ENCODE results near the gene GRIA3.

GRIA3 gene

DNA sequence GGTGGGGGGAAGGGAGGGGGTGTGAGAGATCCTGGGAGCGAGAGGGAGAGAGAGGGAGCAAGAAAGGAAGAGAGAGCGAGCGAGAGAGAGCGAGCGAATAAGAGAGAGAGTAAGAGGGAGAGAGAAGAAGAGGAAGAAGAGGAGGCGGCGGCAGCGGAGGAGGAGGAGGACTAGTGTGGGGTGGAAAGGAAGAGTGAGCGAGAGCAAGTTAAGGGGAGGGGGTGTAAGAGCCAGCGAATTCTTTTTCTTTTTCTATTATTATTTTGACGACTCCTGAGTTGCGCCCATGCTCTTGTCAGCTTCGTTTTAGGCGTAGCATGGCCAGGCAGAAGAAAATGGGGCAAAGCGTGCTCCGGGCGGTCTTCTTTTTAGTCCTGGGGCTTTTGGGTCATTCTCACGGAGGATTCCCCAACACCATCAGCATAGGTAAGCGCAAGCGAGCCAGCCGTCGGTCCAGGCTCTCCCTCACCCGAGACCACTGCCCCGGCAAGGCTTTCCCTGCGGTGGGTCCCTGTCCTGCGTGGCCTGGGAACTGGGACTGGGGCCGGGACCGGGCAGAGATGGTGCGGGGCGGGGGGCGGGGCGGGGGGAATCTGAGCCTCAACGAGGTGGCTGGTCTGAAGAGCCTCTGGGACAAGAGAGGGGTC is at the start of gene GRIA3:
Gene GRIA3 (plus strand): TSS at position 60 of the 647 bp plus-strand sequence. CDS start 258 bp downstream, at position 318.
- no peak for DNase-seq (ENCODE audit: low spot score)

DNA sequence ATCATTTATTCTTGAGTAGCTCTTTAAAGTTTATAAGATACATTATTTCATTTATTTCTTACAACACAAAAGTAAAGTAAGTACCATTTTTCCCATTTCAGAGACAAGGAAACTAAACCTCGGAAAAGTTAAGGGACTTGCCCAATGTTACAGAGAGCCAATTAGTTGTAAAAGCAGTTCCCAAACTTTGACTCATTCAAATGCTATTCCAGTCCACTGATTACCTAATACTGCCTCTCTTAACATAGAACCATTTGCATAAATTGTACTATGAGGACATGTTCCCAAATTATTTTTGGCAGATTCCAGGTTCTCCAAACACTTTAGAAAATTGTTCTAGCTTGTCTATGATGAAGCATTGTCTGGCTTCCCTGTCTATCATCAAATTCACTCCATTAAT is 45.6 kb upstream of the GRIA3 start:
- no peak for DNase-seq (ENCODE audit: low spot score)

DNA sequence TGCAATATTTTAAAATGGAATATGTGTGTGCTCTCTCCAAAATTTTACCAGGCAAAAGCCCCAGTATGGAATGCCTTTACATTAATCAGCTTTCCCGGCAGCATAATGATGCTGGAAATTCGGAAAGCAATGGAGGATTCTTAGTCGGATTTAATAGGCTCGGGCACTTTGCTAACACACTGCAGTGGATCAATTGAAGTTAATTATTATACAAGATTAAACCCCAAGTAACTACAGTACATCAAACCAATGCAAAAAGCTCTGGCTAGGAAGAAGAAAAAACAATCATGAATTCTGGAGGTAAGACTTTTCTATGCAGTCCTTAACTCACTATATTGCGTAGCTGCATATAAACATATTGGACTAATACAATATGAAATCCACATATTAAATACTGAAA is 43.6 kb upstream of the GRIA3 start:
- no peak for DNase-seq (ENCODE audit: low spot score)

DNA sequence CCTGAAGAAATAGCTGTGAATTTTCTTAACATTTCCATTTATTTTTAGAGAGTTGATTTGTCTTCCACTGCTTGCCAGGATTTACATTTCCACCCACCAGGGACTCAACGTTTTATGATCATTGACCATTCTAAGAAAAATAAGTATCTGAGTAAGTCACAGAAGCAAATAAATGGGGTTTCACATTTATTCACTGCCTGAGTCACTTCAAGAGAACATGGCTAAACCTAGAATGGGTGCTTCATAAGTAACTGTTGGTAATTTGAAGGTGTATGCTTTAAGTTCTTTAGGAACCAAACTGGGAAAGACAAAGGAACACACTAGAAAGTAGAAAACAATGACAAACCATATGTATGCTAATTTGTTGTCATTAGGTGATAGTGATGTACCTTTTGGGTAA is 43.2 kb upstream of the GRIA3 start:
- no peak for DNase-seq (ENCODE audit: low spot score)

DNA sequence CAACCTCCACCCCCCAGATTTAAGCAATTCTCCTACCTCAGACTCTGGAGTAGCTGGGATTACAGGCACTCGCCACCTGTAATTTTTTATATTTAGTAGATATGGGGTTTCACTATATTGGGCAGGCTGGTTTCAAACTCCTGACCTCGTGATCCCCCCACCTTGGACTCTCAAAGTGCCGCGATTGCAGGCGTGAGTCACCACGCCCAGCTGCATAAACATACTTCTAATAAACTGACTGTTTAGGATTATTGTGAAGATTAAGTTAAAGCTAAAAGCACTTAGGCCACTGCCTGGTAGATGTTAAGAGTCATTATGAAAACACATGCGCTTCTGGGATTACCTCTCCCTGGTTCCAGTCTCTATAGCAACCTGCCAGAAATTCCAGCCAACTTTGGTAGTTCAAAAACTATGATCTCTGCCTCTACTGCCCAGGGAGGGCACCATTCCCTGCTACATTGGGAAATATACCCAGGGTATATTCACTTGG is 30.2 kb upstream of the GRIA3 start:
- no peak for DNase-seq (ENCODE audit: low spot score)

DNA sequence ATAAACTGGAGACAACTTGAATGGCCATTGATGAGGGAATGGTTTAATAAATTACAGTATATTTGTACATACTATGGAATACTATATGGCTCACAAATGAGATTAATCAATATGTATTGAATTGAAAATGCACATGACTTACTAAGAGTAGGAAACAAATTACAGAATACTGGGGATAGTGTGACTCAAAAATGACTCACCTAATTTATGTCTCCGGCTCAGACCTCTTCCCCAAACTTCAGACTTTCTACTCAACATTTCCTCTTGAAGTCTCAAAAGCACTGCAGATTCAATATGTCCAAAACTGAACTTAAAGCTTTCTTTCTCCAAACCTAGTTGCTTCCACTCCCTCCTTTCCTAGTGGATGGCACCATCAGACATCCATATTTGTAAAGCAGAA is 28.8 kb upstream of the GRIA3 start:
- DNase-seq (ENCODE audit: low spot score), result no peak

DNA sequence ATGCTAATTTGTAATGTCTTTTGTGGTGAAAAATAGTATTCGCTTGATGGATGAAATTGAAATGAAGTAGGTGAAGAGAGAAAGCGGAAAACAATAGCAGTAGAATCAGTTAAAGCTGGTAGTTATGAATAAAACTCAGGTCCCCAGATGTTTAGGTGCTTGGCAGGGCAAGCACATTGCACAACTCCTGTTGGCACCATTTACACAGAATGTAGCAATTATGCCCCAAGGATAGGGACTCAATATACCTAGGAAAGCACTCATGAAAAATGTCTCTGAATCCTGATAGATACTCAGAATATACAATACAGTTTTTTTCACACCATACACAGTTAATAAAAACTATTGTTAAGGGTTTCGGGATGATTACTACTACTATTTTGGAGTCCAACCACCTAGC is 26.5 kb upstream of the GRIA3 start:
- no peak for DNase-seq (ENCODE audit: low spot score)

DNA sequence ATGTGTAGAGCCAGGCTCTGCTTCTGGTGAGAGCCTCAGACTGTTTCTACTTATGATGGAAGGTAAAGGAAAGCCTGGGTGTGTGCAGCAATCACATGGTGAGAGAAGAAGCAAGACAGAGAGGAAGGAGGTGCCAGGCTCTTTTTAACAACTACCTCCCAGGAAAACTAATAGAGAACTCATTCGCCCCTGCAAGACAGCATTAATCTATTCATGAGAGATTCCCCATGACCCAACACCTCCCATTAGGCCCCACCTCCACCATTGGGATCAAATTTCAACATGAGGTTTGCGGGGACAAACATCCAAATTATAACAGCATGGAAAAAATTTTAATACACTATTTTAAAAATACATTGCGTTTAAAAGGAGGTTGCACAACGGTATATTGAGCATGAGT is 24.7 kb upstream of the GRIA3 start:
- no peak for DNase-seq (ENCODE audit: low spot score)

DNA sequence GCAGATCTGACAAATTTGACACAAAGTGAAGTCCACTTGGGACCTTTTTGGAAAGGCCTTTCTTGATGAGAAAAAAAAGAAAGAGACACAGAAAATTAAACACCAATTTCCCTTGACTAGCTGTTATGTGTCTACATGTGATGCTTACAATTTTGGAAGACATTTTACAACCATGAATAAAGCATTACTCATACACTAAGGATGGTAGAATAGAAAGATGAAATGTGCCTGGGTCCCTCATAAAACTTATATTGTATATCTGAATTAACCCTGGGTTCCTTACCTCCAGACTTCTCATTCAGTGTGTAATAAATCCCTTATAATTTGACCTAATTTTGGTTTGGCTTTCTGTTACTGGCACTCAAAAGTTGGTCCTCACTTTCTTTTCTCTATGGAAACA is 16.5 kb upstream of the GRIA3 start:
- DNase-seq (ENCODE audit: low spot score), result no peak

DNA sequence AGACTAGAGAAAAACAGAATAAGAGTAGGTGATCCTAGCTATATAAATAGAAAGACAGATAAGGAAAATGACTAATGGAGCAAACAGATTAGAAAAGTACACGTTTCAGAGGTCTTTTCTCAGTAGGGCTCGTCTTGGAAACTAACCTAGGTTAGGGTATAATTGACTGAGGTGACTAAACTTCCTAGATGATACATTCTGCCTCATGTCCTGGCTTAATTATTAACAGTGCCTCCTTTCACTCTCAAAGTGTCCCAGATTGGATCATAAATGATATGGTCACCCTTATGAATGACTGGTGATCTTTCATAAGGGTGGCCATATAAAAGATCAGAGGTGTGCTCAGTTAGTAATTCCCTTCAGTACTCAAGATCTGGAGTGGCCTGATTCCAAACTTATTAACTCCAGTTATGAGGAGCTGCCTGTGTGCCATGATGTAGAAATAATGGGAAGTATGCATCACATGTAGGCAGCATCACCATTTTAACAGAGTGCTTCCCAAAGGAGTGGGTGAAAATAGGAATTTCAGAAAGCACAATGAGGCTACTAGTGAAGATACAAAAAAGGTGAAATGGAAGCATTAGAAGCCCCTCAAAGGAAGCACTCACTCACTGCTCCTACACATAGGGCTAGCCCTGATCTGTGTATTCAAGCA is 14.7 kb upstream of the GRIA3 start:
- no peak for DNase-seq (ENCODE audit: low spot score)

DNA sequence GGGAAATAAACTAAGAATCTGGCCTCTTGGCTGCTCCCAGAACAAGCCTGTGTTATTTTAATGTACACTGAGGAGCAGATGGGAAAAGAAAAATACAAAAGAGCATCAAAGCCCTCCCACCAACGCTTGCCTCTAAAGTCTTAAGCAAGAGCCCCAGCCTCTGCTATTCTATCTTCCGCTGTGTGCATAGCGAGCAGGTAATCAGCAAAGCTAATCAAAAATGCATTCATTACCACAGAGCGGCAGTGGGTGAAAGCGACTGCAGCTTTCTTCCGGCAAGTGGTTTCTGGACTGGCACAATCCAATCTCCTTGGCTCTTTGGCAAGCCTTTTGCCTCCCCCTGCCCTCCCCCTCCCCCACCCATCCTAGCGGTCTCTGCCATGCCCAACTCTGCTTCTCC is 13.5 kb upstream of the GRIA3 start:
- no peak for DNase-seq (ENCODE audit: low spot score)

DNA sequence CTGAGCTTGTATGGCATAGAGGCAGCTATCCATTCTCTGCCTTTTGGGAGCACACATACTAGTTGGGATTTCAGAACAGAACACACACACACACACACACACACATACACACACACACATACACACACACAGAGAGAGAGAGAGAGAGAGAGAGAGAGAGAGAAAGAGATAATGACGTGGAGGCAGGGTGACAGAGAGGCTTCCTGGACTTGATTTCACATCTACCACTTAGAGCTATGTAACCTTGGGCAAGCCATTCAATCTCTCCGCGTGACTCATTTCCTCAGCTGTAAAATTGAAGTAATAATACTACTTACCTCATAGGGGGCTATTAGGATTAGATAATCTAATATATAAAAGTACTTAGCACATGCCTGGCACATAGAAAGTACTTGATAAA is 12.3 kb upstream of the GRIA3 start:
- no peak for DNase-seq (ENCODE audit: low spot score)

DNA sequence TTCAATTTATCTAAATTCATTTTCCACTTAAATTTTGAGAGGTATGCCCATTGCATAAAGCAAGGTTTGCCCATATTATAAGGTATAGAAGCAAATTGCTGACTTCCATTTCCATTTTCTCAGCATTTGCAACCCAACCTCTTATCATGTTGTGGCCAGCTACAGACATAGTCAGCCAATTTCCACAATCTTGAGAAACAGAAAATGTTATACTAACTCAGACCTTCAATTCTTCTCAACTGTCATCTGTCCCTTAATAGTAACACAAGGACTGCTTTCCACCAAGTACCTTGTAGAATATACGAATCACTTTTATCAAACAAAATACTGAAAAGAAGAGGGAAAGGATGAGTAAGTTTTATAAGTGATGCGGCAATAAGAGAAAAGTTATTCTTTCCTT is 11.2 kb upstream of the GRIA3 start:
- DNase-seq (ENCODE audit: low spot score), result no peak

DNA sequence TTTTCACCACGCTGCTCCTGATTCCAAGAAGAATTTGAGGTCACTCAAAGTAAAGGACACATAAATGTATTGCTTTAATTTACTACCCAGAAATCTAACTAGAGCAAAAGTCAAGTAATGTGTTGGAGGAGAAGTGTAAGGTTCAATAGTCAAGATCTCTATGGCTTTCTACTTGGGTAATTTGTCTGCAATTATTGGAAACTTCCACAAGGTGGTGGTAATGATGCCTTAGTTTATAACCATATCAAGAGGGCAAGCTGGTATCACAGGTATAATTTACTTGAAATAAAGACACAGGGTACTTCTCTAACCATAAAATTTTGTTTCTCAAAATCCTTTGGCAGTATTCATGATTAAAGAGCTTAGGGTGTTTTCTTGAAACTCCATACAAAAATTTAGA is 10.2 kb upstream of the GRIA3 start:
- DNase-seq (ENCODE audit: low spot score), result no peak

DNA sequence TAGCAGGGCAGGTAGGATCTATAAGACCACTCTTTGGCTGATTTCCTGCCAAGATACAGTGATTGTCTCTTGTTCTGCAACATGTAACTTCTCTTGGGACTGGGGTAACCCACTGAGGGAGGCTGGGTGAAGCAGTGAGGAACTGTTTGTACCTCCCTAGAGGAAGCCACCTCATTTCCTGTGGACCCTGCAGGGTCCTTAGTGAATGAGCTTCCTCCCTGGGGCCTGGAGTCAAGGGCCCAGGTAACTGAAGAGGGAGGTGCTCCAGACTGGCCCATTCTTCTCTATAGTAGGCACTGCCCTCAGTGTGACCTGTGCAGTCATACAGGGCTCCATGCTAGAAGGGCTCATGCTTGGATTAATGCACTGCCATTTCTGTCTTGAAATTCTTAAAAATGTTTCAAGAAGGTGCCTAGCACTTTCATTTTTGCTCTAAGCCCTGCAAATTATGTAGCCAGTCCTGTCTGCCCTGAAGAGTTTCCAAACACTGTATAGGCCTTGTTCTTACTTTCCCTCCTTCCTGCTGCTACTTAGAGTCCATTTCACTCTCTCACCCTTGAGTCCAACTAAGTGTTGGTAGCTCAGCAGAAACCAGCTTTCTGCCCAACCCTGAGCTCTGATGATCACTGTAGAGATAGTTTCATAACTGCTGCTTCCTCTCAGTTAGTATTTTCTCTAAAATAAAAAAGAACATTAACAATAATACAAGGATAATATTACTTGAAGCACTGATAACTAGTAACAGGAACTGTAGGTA is 8.5 kb upstream of the GRIA3 start:
- no peak for DNase-seq (ENCODE audit: low spot score)

DNA sequence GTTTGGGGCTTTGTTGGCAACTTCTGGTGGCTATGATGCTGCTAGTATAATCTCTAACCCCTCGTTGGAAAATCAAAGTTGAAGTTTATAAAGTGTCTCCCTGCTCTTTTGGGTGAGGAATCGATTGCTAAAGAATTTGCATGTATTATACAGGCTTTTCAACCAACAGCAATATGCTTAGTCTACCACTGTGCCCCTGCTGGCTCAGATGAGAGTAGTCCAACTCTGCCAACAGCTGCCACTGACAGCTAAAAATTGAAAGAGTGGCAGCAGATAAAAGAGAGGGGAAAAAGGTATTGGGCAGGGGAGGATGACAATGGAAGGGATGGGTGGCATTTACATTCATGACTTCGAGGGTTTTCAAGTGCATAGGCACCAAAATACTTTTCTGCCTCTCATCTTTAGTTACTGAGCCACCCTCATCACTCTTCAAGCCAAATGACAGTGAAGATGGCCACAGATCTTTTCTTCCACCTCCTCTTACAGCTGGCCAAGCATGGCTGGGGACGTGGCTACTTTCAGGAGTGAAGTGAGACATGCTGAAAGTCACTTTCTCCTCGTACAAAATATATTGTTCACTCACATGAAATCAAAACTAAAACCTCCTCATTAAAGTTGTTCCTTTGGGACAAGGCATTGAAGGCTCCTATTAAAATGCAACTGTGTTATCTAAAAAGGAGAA is 2.7 kb upstream of the GRIA3 start:
- no peak for DNase-seq (ENCODE audit: low spot score)

DNA sequence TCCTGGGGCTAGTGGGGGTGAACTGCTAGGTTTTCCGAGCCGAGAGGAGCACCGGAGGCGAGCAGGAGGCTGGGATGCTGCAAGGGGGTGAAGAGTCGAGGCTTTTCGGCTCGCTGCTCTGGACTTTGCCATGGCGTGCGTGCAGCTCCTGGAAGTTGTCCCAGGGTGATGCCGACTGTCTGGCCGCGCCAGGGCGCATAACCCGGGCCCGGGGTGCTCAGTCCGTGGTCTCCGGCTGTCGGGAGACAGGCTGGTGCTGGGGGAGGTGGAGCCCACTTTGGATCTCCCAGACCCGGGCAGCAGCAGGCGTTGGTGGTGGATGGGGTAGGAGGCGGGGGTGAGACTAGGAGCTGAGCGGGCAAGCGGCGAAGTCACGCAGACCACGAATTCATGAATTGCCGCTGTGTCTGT is 793 bp downstream of the GRIA3 start:
- no peak for DNase-seq (ENCODE audit: low spot score)

DNA sequence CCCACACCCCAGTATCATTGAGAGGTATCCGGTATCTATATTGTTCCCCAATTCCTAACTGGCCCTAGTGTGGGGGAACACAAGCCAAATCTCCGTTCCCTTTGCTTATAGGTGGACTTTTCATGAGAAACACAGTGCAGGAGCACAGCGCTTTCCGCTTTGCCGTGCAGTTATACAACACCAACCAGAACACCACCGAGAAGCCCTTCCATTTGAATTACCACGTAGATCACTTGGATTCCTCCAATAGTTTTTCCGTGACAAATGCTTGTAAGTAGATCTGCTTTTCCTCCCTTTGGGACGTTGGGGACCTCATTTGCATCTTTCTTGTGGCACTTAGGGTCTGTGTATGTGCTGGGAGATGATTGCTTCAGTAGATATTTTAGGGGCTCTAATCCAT is 1.6 kb downstream of the GRIA3 start:
- no peak for DNase-seq (ENCODE audit: low spot score)

DNA sequence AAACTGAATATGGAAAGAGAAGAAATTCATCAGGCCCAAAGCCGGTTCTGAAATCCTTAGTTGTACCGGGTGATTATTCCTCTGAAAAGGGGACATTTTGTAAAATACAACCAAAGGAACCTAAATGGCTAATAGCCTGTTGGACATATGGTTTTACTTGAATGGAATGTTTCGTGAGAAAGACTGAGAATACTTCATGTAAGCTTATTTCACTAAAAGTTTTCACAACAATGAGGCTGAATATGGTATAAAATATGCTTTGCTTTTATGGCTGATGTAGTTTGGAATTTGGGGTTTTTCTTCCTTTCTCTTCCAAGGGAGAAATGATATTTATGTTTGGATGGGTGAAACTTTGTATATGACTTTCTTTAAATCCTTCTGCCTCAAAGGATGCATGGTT is 2.7 kb downstream of the GRIA3 start:
- DNase-seq (ENCODE audit: low spot score), result no peak

DNA sequence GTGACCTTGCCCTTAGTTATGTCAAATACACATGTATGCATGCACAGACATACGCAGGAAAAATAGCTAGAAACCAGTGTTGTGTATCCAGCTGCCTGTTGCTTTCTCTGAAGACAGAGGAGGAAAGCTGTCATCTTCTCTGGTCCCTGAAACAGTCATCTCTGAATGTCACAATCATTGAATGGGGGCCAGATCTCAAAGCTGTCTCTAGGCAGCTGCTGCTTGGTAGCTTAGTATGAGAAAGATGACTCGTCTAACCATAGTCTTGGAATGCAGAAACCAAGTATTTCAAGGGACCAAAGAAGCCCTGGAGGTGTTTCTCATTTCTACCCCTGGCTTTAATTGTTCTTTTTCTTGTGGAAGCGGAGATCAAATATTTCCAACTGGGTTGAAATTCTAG is 4.0 kb downstream of the GRIA3 start:
- DNase-seq (ENCODE audit: low spot score), result no peak

DNA sequence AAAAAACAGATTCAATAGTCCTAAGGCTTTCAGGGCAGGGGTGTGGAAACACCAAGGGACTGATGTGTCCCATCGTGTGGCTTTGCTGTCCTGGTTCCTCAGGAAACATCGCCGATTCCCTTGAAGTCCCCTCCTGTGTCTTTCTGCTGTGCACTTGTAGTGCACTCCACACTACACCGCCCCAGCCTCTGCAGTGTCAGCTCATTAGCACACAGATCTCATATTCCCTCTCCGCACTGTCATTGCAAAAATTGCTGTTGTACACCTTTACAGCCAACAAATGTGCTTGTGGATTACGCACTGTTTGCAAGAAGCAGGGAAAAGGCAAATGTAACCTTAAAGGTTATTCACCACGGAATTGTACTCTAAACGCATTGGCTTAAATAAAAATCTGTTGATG is 5.3 kb downstream of the GRIA3 start:
- DNase-seq (ENCODE audit: low spot score), result no peak

DNA sequence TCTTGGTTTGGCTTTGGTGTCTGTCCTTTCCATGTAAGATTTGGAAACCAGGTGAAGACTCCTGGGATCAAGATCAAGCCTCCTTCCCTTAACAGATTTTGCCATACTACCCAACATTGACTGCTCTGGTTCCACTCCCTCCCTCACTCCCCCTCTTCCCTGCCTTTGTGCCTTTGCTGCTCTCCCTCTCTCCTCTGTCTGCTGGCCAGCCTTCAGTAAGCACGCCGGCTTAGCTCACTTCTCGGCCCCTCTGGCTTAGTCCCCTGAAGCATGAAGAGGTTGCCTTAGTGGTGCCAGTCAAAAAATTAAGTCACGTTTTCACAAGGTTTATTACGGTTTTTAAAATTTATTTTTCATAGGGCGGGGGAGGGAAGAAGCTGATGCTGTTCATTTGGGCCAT is 6.0 kb downstream of the GRIA3 start:
- no peak for DNase-seq (ENCODE audit: low spot score)

DNA sequence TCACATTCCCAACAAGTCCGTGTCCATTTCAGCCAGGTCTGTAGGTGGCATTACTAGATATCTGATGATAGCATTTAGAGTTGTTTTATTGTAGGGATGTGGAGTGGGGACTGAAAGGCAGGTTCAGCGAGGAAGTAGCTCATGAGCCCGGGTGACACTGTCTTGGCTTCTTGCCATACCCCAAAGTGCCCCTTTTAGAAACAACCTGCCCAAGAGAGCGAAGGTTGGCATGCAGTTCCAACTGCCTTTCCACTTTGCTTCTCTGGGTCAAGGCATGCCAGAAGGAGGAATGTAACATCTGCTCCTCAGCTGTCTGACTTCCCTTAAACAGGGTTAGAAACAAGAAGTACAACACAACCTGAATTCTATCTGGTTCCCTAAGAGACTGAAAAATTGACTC is 9.0 kb downstream of the GRIA3 start:
- no peak for DNase-seq (ENCODE audit: low spot score)

Data from germinal center (tissue), 1 donor.